ENCODE results near the gene NARS2. TPM values are rescaled to one million over a fixed set of nuclear protein-coding genes. Genes with fewer than 3 reads are reported as not detected.

NARS2 gene, protein sequence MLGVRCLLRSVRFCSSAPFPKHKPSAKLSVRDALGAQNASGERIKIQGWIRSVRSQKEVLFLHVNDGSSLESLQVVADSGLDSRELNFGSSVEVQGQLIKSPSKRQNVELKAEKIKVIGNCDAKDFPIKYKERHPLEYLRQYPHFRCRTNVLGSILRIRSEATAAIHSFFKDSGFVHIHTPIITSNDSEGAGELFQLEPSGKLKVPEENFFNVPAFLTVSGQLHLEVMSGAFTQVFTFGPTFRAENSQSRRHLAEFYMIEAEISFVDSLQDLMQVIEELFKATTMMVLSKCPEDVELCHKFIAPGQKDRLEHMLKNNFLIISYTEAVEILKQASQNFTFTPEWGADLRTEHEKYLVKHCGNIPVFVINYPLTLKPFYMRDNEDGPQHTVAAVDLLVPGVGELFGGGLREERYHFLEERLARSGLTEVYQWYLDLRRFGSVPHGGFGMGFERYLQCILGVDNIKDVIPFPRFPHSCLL
- total RNA-seq = 14.4 and 17.0 TPM in 2 replicates

DNA sequence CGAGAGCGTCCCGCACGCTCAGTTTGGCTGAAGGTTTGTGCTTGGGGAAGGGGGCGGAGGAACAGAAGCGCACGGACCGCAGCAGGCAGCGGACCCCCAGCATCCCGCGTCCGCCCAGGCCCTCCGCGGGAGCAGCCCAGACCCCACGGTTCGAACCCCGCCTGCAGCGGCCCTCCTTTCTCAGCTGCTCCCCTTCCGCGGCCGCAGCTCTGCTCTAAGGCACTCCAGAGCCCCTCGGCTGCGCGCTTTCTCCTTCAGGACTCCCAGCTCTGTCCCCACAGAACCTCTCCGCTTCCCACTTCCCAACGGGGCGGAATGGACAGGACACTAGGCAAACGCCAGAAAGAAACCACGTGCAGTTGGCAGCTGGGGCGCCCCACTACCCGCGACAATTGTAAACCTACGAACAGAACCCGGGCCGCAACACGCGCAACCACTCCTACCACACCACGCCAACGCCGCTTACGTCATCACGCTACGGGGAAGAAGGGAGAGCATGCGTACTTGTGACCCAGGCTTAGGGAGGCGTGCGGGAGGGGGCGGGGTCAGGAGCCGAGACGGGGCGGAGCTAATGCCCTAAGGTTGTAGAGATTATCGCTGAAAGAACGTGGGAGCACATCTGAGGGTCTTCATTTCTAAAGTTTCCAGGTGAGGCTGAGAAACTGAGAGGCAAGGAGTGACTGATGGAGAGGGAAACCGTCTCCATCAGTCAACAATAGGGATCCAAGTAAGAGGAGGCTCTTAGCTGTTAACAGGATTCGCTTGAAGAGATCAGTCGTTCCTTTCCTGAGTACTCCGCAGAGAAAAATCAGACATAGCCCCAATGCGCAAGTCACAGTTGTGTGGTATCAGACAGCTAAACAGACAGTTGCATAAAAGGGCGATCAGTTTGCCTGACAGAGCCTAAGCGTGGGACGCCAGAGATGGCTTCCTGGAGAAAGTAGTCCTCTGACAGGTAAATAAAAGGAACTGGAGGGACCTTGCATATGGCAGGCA, at the start of gene NARS2:
Gene NARS2 (minus strand): TSS at position 479 of the 996 bp plus-strand sequence. CDS start 376 bp downstream, at position 103.

DNA sequence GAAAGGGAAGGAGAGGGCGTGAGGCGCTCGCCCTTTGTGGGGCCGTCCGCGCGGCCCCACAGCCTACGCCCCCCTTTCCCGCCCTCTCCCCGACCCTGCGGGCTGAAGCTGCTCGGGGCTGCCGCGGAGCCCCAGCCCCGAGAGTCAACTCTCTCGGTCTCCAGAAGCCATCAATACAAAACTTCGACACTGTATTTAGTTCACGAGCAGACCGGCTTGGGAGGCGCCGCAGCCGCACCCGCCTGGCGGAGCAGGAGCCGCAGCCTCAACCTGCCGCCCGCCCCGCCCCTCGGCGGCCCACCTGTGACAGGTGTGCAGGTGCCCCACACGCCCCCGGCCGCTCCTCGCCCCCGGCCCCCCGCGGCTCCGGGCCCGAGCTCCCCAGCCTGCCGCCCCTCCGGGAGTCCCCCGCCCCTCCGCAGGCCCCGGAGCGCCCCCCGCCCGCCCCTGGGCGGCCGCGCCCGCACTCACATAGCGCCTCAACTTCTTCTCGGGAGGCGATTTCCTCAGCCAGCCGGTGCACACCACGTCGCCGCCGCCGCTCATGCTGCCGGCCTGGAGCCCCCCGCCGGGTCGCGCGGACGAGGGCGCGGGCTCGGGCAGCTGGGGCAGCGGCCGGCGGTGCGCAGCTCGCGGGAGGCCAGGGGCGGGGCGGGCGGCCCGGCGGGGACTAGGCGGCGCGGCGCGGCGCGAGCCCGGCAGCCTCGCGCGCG, 157.3 kb downstream of the NARS2 start, which contains the start of gene GAB2:
Gene GAB2 (minus strand): TSS at position 646 of the 713 bp plus-strand sequence. CDS start 100 bp downstream, at position 546.

Small RNAs within 50 kb of the gene (small RNA-seq; reads per million reads assigned to genes)
- gene RNU6-311P (ENCODE audit: low replicate concordance) = not detected

Other genes starting within 250 kb of the NARS2 start
- gene GAB2, start 157.0 kb downstream of the NARS2 start, total RNA-seq = 8.4 and 20.6 TPM in 2 replicates

Data from placental pericyte (primary cell).